Prostate gland (tissue), 2 donors: ENCODE results near the gene OLA1.

Experiments
- CTCF ChIP-seq, 4 experiments: fragments of 200-600 bp in 2 of 4; fragments of 450-650 bp in 2 of 4; sonication (generic) in 2 of 4; IDR thresholded peaks; 1 replicate in 3 of 4; 2 replicates in 1 of 4; pipeline ENCODE4 v1.5.1; 2016 to 2019; ENCODE audit warnings: antibody characterized with exemption in 4 of 4, mild to moderate bottlenecking in 2 of 4, moderate library complexity in 2 of 4
- POLR2A ChIP-seq: fragments of 450-650 bp; IDR thresholded peaks from one replicate; pipeline ENCODE4 v1.6.1; 2016; ENCODE audit warnings: antibody characterized with exemption, mild to moderate bottlenecking
- POLR2AphosphoS5 ChIP-seq: sonication (generic); formaldehyde crosslinking; IDR thresholded peaks from one replicate; pipeline ENCODE4 v1.6.1; 2017; ENCODE audit warnings: antibody characterized with exemption

GRCh38 chr2:174122185-174122584 lies 126.1 kb downstream of the OLA1 start:
- TF ChIP-seq CTCF (IDR thresholded peaks at IDR 0.05) (no peak), POLR2AphosphoS5 (no peak), POLR2A (no peak)
